Neural progenitor cell (in vitro differentiated cells): ENCODE data around the gene KIFBP.

ENCODE experiments used
- EZH2 ChIP-seq: fragments of 200-600 bp; sonication (generic); IDR thresholded peaks from 2 replicates; pipeline ENCODE4 v1.6.1; 2017; ENCODE audit warnings: antibody characterized with exemption, mild to moderate bottlenecking, moderate library complexity
- EZH2phosphoT487 ChIP-seq: fragments of 200-600 bp; sonication (generic); IDR thresholded peaks from 2 replicates; pipeline ENCODE4 v1.6.1; 2017; ENCODE audit warnings: antibody characterized with exemption
- TF ChIP-seq, protein P1 (sequence below): fragments of 200-600 bp; sonication (generic); IDR thresholded peaks from 2 replicates; pipeline ENCODE4 v1.5.1; 2017; ENCODE audit warnings: antibody characterized with exemption, mild to moderate bottlenecking

GRCh38 chr10:69009360-69009759 is 20.8 kb downstream of the KIFBP start:
- TF ChIP-seq, protein P1, sequence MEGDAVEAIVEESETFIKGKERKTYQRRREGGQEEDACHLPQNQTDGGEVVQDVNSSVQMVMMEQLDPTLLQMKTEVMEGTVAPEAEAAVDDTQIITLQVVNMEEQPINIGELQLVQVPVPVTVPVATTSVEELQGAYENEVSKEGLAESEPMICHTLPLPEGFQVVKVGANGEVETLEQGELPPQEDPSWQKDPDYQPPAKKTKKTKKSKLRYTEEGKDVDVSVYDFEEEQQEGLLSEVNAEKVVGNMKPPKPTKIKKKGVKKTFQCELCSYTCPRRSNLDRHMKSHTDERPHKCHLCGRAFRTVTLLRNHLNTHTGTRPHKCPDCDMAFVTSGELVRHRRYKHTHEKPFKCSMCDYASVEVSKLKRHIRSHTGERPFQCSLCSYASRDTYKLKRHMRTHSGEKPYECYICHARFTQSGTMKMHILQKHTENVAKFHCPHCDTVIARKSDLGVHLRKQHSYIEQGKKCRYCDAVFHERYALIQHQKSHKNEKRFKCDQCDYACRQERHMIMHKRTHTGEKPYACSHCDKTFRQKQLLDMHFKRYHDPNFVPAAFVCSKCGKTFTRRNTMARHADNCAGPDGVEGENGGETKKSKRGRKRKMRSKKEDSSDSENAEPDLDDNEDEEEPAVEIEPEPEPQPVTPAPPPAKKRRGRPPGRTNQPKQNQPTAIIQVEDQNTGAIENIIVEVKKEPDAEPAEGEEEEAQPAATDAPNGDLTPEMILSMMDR, result no peak
- TF ChIP-seq EZH2, result no peak
- TF ChIP-seq EZH2phosphoT487, result no peak
